ENCODE measurements around the gene PGM5.

DNA sequence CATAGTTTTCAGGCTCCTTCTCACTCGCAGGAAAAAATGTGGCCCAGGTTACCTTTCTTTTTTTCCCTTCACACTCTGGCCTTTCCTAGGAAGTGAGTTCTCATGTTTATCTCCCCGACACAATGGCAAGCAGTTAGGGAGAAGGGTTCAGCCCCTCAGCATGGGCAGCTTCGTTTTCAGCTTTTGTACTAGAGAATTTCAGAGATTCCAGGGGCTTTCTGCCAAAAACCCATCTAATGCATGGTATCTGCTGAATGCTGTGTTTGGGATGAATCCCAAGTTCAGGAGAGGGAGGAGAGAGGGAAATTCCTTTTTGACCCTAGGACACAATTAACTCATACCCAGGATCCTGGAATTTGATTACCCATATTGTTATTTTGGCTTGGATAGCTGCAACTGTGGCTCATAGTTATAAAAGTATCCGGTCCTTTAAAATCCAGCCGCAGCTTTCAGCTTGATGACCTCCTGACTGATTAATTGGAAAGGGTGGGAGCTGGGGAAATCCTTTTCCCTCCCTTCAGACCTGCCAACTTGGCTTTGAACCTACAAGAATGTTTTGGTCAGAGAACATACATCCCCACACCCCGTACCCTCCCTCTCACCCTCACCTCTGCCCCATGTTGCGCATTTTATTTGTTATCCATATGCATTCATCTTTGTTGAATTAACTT is 105.8 kb downstream of the PGM5 start:
- TF ChIP-seq, protein P1, sequence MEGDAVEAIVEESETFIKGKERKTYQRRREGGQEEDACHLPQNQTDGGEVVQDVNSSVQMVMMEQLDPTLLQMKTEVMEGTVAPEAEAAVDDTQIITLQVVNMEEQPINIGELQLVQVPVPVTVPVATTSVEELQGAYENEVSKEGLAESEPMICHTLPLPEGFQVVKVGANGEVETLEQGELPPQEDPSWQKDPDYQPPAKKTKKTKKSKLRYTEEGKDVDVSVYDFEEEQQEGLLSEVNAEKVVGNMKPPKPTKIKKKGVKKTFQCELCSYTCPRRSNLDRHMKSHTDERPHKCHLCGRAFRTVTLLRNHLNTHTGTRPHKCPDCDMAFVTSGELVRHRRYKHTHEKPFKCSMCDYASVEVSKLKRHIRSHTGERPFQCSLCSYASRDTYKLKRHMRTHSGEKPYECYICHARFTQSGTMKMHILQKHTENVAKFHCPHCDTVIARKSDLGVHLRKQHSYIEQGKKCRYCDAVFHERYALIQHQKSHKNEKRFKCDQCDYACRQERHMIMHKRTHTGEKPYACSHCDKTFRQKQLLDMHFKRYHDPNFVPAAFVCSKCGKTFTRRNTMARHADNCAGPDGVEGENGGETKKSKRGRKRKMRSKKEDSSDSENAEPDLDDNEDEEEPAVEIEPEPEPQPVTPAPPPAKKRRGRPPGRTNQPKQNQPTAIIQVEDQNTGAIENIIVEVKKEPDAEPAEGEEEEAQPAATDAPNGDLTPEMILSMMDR (conservative IDR thresholded peaks at IDR 0.05): no peak
- TF ChIP-seq EZH2 (IDR thresholded peaks at IDR 0.05; ENCODE audit: low read depth): no peak
